RPMI8226 (cell line): ENCODE results near the gene TMEM151B.
"Not testable (repeated sequence)": the region's sequence is repeated elsewhere in the genome, so short reads cannot be mapped to it uniquely, and the experiment has no call there.

Experiments
- DNase-seq: peaks from one replicate; pipeline ENCODE4 v3.0.0-alpha.2; 2015

Gene TMEM151B

DNA sequence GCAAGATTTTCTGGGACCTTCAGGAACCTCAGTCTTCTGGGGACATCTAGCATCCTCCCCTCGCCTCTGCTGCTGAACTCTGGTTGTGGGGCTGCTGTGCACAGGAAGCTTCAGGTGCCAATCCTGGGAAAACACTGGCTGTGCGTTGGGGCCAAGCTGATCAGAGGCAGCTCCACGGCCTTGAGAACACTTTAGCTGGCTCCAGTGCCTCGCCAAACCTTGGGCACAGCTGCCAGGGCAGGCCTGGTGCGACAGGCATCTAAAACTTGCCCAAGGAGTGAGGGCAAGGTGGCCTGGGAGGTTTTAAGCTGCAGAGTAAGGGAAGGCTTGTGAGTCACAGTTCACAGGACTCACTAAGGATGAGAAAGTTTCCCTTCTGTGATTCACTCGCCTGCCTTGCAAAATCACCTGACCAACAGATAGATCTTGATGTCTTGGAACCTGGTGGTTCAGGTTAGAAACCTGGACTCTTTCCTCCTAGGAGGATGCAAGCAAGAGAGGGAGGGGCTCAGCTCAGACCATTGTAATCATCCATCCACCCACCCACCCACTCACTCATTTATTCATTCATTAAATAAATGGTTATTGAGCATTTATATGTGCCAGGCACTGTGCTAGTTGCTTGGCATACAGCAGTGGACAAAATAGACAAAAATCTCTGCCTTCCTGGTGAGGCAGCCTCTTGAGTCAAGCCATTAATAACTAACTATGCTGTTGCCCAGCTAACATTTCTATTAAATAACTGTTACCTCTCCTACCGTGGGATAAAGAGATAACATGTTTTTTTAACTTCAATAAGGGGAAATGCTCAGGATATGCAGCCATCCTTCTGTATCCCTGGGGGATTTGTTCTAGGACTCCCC lies 69.7 kb downstream of the TMEM151B start:
- DNase-seq, result no peak

DNA sequence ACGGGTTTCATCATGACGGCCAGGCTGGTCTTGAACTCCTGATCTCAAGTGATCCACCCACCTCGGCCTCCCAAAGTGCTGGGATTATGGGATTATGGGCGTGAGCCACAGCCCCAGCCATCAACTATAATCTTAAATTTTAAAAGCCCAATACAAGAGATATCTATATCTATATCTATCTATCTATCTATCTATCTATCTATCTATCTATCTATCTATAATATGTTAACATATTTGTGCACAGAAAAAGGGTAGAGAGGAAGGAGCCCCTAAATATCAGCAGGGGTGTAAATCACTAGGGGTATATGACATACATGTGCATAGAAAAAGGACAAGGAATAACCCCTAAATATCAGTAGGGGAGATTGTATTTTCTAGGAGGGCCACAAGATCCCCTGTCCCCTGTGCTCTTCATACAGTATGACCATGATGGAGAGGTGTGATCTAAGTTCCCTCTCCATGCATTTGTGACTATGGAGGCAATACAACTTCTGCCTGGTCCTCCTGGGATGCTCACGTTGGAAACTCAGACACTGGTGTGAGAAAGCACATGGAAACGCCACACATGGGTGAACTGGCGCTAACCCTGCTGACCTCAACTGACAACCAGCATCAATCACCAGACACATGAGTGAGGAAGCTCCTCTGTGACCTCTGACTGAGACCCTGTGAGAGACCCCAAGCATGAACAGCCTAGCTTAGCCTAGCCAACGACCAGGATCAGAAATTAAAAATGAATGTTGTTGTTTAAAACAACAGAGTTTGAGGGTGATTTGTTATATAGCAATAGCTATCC lies 71.0 kb downstream of the TMEM151B start:
- no peak for DNase-seq

DNA sequence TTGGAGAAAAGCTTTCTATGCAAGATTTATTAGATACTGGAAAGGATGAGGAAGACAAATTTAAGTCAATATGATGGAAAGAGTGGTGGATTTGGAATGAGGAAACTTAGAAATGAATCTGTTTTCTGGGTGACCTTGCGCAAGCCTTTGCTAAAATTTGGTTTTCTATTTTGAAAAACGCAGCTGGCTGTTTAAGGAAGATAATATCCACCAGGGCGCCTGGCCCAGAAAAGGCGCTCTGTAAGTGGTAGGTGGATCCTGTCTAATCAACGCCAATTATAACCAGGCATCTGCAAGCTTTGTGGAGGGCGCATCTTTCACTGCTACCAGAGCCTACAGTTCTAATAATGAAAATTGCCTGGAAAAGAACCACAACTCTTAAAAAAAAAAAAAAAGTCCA lies 71.8 kb downstream of the TMEM151B start:
- DNase-seq, result no peak

DNA sequence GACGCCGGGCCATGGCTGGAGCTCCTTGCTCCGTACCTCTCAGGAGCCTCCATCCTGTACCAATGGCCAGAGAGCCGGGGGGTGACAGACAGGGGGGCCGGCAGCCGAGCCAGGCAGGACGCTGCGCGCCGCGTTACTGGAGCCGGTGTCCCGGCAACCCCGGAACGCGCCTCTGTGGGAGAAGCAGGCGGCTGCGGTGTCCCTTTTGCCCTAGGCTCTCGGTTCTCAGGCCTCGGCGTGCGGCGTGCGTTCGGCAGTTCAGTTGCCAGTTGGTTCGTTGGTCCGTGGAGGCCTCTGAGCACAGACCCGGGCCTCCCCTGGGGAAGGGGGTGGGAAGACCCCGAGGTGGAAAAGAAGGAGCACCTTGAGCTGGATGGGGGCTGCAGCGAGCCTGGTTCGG lies 72.2 kb downstream of the TMEM151B start, which contains the start of gene SPATS1:
Gene SPATS1 (plus strand): TSS at position 162 of the 400 bp plus-strand sequence. CDS start 446 bp downstream, outside the sequence.
- peak; percentile 15 for DNase-seq

DNA sequence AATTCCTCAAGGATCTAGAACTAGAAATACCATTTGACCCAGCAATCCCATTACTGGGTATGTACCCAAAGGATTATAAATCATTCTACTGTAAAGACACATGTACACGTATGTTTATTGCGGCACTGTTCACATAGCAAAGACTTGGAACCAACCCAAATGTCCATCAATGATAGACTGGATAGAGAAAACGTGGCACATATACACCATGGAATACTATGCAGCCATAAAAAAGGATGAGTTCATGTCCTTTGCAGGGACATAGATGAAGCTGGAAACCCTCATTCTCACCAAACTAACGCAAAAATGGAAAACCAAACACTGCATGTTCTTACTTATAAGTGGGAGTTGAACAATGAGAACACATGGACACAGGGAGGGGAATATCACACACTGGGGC lies 76.6 kb downstream of the TMEM151B start:
- DNase-seq, result not testable (repeated sequence)

DNA sequence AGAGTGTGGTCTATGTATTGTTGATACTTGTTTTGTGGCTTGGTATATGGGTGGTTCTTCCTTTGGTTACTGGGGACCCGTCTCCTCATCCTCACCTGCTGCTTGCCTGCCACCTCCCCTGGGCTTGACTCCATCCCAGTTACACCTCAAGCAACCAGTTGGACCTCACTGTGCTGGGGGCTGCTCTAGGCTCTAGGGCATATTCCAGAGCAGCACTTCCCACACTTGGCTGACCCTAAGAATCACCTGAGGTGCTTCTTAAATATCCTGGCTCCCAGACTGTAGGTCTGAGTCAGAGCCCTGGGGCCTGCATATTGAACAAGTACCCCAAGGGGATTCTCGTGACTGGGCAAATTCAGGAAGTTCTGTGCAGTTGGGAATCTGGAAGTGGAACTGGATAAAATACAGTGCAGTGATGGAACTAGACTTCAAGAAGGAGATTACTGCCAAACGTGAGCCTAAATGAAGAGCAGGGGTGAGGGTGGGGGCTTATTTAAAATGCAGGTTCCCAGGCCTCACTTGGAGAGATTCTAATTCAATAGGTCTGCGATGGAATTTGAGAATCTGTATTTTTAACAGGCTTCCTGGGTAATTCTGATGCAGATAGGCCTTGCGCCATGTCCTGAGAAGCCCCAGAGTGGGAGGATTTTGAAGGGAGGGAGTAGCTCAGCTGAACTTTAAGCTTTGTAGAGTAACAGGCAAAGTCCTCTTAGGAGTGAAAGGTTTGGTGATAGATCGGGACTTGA lies 79.8 kb downstream of the TMEM151B start:
- no peak for DNase-seq

DNA sequence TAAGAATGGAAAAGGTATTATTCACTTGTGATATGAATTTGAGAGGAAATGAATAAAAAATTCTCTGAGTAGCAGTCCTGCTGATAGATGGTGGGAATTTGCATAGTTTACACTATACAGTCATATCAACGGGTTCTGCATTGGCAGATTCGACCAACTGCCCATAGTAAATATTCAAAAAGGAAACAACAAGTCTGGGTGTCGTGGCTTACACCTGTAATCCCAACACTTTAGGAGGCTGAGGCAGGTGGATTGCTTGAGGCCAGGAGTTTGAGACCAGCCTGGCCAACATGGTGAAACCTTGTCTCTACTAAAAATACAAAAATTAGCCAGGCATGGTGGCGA lies 80.4 kb downstream of the TMEM151B start:
- DNase-seq, result not testable (repeated sequence)

DNA sequence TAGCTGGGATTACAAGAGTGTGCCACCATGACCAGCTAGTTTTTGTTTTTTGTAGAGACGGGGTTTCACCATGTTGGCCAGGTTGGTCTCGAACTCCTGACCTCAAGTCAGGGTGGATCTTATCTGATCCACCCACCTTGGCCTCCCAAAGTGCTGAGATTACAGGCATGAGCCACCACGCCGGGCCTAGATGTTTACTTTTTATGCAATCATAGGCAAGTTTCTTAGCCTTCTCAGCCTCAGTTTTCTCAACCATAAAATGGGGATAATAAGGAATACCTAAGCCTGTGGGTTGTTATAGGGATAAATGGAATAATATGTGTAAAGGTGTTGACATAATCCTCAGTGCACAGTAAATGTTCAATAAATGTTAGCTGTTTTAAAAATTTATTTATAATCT lies 82.0 kb downstream of the TMEM151B start:
- no peak for DNase-seq

DNA sequence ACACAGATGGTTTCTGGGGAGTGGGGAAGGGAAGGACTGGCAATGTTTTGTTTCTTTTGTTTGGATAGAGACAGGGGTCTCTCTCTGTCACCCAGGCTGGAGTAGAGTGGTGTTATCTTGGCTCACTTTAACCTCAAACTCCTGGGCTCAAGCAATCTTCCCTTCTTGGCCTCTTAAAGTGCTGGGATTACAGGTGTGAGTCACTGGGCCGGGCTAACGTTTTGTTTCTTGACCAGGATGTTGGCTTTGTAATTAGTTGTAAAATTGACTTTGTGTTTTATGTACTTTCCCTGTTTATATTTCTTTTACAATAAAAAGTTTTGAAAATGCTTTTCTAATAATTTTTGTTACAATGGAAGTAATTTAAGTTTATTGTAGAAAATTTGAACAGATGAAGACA lies 83.1 kb downstream of the TMEM151B start:
- no peak for DNase-seq

DNA sequence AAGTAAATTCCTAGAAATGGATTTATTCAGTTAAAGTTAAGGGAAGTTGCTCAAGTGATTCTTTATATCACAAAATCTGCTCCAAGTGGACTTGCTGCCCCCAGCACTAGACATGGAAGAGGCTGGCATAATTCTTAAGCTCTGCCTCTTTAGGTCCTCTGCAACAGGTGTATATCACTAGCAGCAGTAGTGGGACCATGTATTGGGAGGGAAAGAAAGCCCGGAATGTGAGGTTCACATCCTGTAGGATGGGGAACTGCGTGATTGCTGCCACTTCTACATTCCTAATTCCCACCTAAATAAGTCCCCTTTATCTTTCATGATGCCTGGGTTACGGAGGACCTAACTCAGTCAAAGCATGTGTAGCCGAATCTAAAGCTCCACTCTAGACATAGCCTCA lies 85.4 kb downstream of the TMEM151B start:
- DNase-seq, result no peak

DNA sequence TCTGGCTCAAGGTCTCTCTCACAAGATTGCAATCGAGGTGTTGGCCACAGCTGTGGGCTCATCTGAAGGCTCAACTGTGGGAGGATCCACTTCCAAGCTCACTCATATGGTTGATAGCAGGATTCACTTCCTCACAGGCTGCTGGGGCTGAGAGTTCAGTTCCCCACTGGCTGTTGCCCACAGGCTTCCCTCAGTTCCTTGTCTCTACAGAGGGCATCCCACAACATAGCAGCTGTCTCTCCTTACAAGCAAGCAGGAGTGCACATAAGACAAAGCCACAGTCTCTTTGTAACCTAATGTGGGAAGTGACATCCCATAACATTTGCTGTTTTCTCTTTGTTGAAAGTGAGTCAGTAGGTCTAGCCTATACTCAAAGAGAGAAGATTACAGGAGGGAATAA lies 86.2 kb downstream of the TMEM151B start:
- DNase-seq, result no peak
